Inferior parietal cortex (tissue), 1 donor: ENCODE data around the gene ISCA2.

Source experiments
- DNase-seq: peaks from one replicate; pipeline ENCODE4 v3.0.0-alpha.2; 2016; ENCODE audit errors: extremely low spot score

The ISCA2 gene

DNA sequence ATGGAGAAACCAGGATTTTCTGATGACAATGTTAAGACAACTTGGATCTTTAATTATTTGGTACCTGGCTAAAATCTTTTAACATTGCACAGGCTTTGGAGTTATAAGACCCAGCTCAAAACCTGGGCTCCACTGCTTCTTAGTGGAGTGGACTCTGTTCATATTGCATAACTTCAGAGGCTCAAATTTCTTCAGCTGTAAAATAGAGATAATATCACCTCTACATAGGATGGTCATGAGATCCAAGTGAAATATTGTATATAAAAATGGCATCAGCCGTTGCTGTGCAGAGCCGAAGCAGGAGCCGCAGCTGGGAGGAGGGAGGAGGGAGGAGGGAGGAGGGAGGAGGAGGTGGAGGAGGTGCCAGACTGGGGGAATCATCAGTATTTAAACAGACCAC is 11.0 kb upstream of the ISCA2 start:
- no peak for DNase-seq

DNA sequence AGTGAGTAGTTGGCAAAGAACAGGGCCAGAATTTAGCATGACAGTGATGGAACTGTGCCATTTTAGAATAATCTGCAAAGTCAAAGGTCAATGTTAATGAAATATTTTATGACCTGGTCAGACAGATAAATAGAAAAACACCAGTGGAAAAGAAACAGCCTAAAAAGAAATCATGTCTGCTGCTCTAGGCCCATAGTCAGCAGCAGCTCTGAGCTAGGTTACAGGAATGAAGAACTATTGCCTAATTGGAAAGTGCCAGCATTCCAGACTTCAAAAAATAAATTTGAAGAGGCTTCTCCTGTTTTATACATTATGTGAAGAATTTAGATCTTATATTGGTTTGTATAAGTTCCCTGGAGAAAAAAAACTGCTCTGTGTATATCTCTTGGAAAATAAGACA is 10.2 kb upstream of the ISCA2 start:
- no peak for DNase-seq

- DNase-seq = no peak
These were observed 7.4 kb upstream of the ISCA2 start for GRCh38 chr14:74486164-74486563.

- DNase-seq = no peak
These were observed 4.7 kb upstream of the ISCA2 start for GRCh38 chr14:74488786-74489397.

DNA sequence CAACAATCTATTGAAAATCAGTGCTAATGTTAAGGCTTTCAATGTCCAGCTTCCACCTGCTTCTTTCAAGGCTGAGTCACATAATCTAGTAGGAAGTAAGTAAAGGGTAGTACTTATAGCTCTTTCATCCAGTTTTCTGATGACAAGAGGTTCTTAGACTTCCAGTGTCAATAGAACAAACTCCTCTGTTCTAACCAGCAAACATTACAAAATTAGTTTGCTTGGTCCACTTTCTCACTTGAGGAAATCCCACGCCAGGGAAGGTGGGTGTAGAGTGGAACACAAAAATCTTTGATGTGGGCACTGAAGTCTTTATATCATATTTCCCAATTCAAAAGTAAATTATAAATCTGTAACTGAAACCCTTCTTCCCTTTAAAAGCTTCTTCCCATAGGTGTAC is 3.1 kb upstream of the ISCA2 start:
- no peak for DNase-seq

GRCh38 chr14:74491956-74492775 is 1.4 kb upstream of the ISCA2 start:
- DNase-seq = peak; percentile 23

- DNase-seq = no peak
These were observed 706 bp upstream of the ISCA2 start, which contains the start of gene NPC2 for GRCh38 chr14:74492776-74493342. TSS of gene NPC2 (minus strand) at chr14:74493305. CDS start at chr14:74493274, 31 bp downstream.

GRCh38 chr14:74495356-74495755 is 1.8 kb downstream of the ISCA2 start:
- no peak for DNase-seq

DNA sequence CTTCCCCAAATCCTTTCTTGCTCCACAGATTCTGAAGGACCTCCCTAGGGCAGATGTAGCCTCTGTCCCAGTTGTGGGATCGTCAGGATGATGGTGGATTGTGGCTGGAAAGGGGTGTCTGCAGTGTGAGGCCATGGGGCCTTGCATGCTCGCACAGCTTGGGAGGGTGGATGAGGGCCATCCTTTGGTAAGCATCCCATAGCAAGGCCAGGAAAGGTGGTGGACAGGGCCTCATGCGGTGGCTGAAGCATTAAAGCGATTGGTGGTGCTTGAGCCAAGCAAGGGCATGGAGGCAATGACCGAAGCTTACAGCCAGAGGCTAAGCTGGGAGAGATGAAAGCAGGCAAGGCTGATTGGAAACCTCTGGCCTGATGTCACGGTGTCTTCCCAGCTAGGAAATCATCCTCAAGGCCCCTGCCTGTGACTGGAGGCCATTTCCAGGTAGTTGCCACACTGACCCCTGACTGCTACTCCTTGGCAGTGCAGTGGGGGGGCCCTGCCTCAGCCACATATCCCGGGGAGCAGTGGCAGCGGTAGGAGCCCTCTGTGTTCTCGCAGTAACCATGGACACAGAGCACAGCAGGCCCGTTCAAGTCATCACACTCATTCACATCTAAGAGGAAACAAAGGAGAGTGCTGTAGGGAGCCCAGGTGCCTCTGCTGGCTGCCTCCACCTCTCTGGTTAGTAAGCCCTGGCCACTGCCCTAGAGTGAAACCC is 7.0 kb downstream of the ISCA2 start:
- no peak for DNase-seq

DNA sequence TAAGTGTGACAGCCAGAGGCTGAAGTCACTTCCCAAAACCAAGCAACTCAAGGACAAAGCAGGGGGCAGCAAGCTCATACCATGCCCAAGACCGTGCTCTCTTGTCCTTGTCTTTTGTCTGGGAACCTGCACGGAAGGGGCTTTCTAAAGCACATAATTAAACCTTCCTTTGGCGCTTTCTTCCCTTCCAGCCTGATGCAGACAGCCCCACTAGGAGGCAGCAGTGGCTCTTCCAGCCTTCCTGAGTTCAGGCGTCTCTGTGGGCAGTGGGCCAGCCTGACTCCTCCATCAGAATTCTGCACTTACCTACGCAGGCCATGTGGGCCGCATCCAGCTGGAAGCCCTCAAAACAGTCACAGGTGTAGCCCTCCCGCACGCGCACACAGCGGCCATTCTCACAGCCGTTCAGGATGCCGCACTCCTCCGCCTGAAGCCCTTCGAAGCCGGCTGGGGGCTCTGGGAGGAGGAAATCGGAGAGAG is 7.6 kb downstream of the ISCA2 start:
- DNase-seq = peak; percentile 78

DNA sequence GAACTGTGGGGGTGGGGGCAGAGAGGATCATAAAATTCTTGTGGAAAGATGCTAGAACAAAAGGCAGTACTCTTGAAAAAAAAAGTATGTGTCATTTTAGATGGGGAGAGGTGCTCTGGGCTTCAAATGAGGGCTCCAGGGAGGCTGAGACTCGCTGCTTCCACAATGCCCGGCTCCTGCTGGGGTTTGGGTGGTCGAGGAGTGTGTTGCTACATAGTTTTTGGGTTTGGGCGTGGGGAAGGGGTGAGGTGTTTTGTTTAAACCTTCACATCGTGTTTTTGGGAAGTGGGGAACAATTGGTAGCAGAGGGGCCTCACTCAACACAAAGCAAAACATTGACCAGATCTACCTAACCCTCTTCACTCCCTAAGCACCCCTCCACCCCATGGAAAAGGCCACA is 8.1 kb downstream of the ISCA2 start:
- no peak for DNase-seq

DNA sequence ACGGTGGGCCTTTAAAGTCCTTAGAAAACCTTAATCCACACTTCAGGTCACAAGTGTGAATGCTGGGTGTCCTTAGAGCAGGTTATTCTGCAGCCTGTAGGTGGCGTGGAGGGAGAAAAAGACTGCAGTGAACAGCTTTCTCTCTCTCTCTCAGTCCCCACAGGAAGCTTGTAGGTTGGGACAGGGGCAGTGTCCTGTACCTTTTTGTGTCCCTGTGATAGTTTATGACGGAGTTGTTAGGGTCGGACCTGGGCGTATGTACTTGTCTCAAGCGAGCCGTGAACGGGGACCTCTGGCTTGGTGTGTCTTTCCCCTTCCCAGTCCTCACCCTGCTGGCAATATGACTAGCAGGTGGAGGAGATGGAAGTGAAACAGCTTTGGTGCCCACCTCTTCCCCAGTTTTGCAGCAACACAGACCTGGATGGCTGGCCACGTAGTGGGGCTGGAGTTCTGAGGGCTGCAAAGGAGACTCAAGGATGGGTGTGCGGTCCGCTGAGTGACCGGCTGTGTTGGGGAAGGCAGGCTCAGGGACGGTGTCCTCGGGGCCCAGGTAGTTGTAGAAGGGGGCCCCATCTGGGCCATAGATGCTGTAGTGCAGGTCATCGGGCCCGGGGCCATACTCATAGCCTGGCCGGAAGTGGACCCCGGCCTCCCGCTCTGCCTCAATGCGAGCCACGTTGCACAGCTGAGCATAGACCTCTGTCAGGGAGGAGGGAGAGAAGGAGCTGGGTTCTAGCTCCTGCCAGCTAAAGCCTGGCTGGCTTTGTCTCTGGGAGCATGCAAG is 8.9 kb downstream of the ISCA2 start:
- DNase-seq = peak; percentile 52

GRCh38 chr14:74503291-74503937 is 9.8 kb downstream of the ISCA2 start:
- DNase-seq = no peak

- no peak for DNase-seq
These were observed 10.4 kb downstream of the ISCA2 start for GRCh38 chr14:74503938-74504335.

DNA sequence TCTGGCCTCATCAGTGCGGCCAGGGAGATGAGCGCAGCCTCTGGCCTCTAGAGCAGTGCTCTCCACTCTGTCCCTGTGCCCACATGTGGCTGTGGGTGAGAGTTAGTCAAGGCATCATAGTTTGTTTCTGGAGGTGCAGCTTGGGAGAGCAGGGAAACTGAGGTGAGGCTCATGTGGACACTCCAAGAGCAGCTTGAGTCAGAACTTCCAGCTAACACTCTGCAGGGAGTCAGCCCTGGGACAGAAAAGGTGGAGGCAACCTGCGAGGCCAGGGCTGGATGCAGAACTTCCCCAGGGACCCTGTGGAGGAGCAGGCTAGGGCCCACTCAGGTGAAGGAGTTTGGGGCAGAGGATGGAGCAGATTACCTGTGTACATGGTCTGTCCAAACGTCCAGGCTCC is 10.8 kb downstream of the ISCA2 start:
- DNase-seq = no peak

- DNase-seq = no peak
These were observed 11.5 kb downstream of the ISCA2 start for GRCh38 chr14:74504874-74505720.

DNA sequence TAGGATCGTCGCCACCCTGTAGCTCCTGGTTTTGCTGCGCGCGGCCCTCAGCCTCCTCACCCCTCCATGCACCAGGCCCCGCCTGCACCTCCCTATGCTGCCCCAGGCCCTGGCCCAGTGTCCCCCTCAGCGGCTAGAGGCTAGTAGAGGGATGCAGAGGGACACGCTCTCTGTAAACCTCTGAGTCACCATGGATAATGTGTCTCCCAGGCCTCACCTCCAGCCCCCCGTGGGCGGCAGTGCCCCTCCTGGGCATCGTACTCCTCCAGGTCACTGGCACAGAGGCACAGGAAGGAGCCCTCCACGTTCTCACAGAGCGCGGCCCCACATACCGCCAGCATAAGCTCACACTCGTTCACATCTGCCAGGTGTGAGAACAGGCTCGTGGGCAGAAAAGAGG is 12.3 kb downstream of the ISCA2 start:
- DNase-seq = no peak

GRCh38 chr14:74506411-74506851 is 12.9 kb downstream of the ISCA2 start:
- DNase-seq = no peak

DNA sequence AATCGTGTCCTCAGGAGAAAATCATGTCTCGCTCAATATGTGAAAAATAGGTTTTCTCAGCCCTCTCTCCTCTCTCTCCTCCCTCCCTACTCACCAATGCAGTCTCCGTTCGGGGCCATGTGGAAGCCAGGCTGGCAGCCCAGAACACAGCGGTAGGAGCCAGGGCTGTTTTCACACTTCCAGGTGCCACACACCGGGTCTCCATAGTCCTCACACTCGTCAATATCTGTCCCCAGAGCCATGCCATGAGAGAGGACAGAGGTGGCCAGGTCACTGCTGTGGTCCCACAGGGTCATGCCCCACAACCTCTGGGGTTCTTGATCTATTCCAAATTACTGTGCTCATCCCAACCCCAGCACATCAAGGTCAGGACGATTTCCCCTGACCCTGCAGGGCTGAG is 13.5 kb downstream of the ISCA2 start:
- DNase-seq = no peak

DNA sequence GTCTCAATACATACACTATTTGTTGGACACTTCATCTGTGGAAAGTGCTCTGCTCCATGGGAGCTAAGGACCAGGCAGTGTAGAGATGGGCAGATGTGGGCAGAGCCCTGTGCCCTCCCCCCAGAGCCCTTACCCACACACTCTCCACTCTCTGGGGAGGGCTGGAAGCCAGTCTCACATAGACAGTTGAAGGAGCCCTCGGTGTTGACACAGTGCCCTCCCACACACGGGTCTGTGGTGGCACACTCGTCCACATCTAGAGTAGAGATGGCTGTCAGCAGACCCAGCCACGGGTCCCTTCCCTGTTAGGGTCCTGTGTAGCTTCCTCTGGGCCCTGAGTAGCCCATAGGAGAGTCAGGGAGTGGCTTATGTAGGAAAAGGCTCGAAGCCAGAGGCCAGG is 14.3 kb downstream of the ISCA2 start:
- no peak for DNase-seq
